Liver (tissue), 9 donors: Measurements from ENCODE around the gene VDR. TPM values are rescaled to one million over a fixed set of nuclear protein-coding genes. Genes with fewer than 3 reads are reported as not detected.

Source experiments
- DNase-seq: peaks from one replicate; pipeline ENCODE4 v3.0.0-alpha.2; 2017; ENCODE audit warnings: low spot score
- H3K27ac ChIP-seq, 2 donors: one replicate each; pipeline ENCODE4 v1.7.0; 2013; ENCODE audit warnings: inconsistent platforms in 2 of 2, low read length in 2 of 2, control low read depth in 1 of 2, low read depth in 1 of 2, mild to moderate bottlenecking in 1 of 2
- H3K27me3 ChIP-seq, 4 donors: one replicate each; pipeline versions ENCODE4 v1.6.1 to v1.7.0; 2013; ENCODE audit warnings: low read length in 3 of 4, inconsistent platforms in 1 of 4, mild to moderate bottlenecking in 1 of 4, moderate library complexity in 1 of 4; ENCODE audit not compliant: control insufficient read depth in 4 of 4, insufficient read depth in 4 of 4
- H3K36me3 ChIP-seq, 4 donors: one replicate each; pipeline versions ENCODE4 v1.6.1 to v1.7.0; 2013; ENCODE audit warnings: low read length in 3 of 4, mild to moderate bottlenecking in 3 of 4, low read depth in 1 of 4, moderate library complexity in 1 of 4; ENCODE audit not compliant: control insufficient read depth in 4 of 4, insufficient read depth in 3 of 4
- H3K4me1 ChIP-seq, 4 donors: one replicate each; pipeline versions ENCODE4 v1.6.1 to v1.7.0; 2013; ENCODE audit warnings: low read length in 3 of 4, mild to moderate bottlenecking in 3 of 4, moderate library complexity in 1 of 4; ENCODE audit not compliant: control insufficient read depth in 4 of 4, insufficient read depth in 4 of 4
- H3K4me3 ChIP-seq, 3 donors: one replicate each; pipeline versions ENCODE4 v1.6.1 to v1.7.0; 2013; ENCODE audit warnings: low read length in 3 of 3, control low read depth in 1 of 3, low read depth in 1 of 3, mild to moderate bottlenecking in 1 of 3
- H3K9ac ChIP-seq, 2 donors: one replicate each; pipeline ENCODE4 v1.7.0; 2013; ENCODE audit warnings: low read length in 2 of 2, mild to moderate bottlenecking in 2 of 2, moderate library complexity in 2 of 2, control low read depth in 1 of 2, low read depth in 1 of 2
- H3K9me3 ChIP-seq, 4 donors: one replicate each; pipeline versions ENCODE4 v1.6.1 to v1.7.0; 2013; ENCODE audit warnings: low read length in 3 of 4; ENCODE audit not compliant: control insufficient read depth in 4 of 4
- CTCF ChIP-seq: fragments of 150-350 bp; IDR thresholded peaks from 2 replicates; pipeline ENCODE4 v1.5.1; 2017; ENCODE audit warnings: improper control_type of control experiment, low read depth, low read length; ENCODE audit not compliant: missing input control
- EGR1 ChIP-seq, 2 donors: IDR thresholded peaks; 2 replicates each; pipeline ENCODE4 v1.6.1; 2016 to 2018; ENCODE audit warnings: antibody characterized with exemption in 2 of 2, low read depth in 2 of 2
- FOXA1 ChIP-seq: IDR thresholded peaks from 2 replicates; pipeline ENCODE4 v1.6.1; 2016; ENCODE audit warnings: antibody characterized with exemption
- FOXA2 ChIP-seq: IDR thresholded peaks from 2 replicates; pipeline ENCODE4 v1.6.1; 2016; ENCODE audit warnings: antibody characterized with exemption
- GABPA ChIP-seq, 2 donors: IDR thresholded peaks in 1 of 2; conservative IDR thresholded peaks in 1 of 2; 2 replicates each; pipeline ENCODE4 v1.6.1; 2016; ENCODE audit warnings: antibody characterized with exemption in 2 of 2, mild to moderate bottlenecking in 1 of 2, moderate library complexity in 1 of 2
- HNF4A ChIP-seq, 2 donors: conservative IDR thresholded peaks; 2 replicates each; pipeline ENCODE4 v1.6.1; 2016; ENCODE audit warnings: antibody characterized with exemption in 2 of 2, mild to moderate bottlenecking in 2 of 2
- HNF4G ChIP-seq: IDR thresholded peaks from 2 replicates; pipeline ENCODE4 v1.6.1; 2016; ENCODE audit warnings: antibody characterized with exemption
- JUND ChIP-seq, 2 donors: IDR thresholded peaks; 2 replicates each; pipeline ENCODE4 v1.6.1; 2016; ENCODE audit warnings: antibody characterized with exemption in 2 of 2
- MAX ChIP-seq: IDR thresholded peaks from 2 replicates; pipeline ENCODE4 v1.6.1; 2016; ENCODE audit warnings: antibody characterized with exemption
- NR2F2 ChIP-seq: IDR thresholded peaks from 2 replicates; pipeline ENCODE4 v1.6.1; 2016; ENCODE audit warnings: antibody characterized with exemption
- RAD21 ChIP-seq, 2 donors: IDR thresholded peaks; 2 replicates each; pipeline ENCODE4 v1.6.1; 2016; ENCODE audit warnings: antibody characterized with exemption in 2 of 2, mild to moderate bottlenecking in 2 of 2
- REST ChIP-seq: IDR thresholded peaks from 2 replicates; pipeline ENCODE4 v1.6.1; 2016; ENCODE audit warnings: antibody characterized with exemption, mild to moderate bottlenecking
- RXRA ChIP-seq, 2 donors: IDR thresholded peaks; 2 replicates each; pipeline ENCODE4 v1.6.1; 2017 to 2018; ENCODE audit warnings: antibody characterized with exemption in 2 of 2, mild to moderate bottlenecking in 1 of 2
- SP1 ChIP-seq: IDR thresholded peaks from 2 replicates; pipeline ENCODE4 v1.6.1; 2018; ENCODE audit warnings: antibody characterized with exemption, mild to moderate bottlenecking
- TAF1 ChIP-seq: conservative IDR thresholded peaks from 2 replicates; pipeline ENCODE4 v1.6.1; 2016; ENCODE audit warnings: antibody characterized with exemption, mild to moderate bottlenecking
- YY1 ChIP-seq: IDR thresholded peaks from 2 replicates; pipeline ENCODE4 v1.6.1; 2016; ENCODE audit warnings: antibody characterized with exemption, mild to moderate bottlenecking
- ZBTB33 ChIP-seq: IDR thresholded peaks from 2 replicates; pipeline ENCODE4 v1.6.1; 2016; ENCODE audit warnings: antibody characterized with exemption
- WGBS: extraction: QIAGEN DNeasy Blood & Tissue Kit; methylation state at CpG from one replicate; pipeline ENCODE4 v1.1.7; 2013; 5-methylcytosine and 5-hydroxymethylcytosine counted together
- polyA plus RNA-seq, 2 donors: library from polyadenylated mRNA; stranded (reverse) in 1 of 2; unstranded in 1 of 2; fragments of 200-250 nt in 1 of 2; fragments of >200 nt in 1 of 2; fragmentation: Nextera tagmentation in 1 of 2; extraction: Ambion mirVana in 1 of 2; gene quantifications; one replicate each; pipeline versions ENCODE4 v1.2.1 to v1.2.3, GENCODE V29; 2013 to 2015
- total RNA-seq, 2 donors: library from RNA; depleted of rRNA; stranded (reverse); fragments of >200 nt; gene quantifications; one replicate each; pipeline ENCODE4 v1.2.3, GENCODE V29; 2014
- TF ChIP-seq, protein P1 (sequence below): IDR thresholded peaks from 2 replicates; pipeline ENCODE4 v1.6.1; 2016; ENCODE audit warnings: antibody characterized with exemption
- donor health status: healthy.
- donor health status: healthy.
- donor health status: healthy.
- donor health status: healthy.
- donor health status: healthy.

VDR gene
- total and polyA plus RNA-seq, 4 donors = 0.25 to 0.47 (median 0.35) TPM

GRCh38 chr12:47920913-47921312, 16.1 kb upstream of the VDR start:
- Histone ChIP-seq H3K27ac (no peak overlapping the region), H3K9ac (no peak overlapping the region), H3K4me3 (no peak overlapping the region), H3K27me3 (no peaks in the 10 kb centered on the region), H3K9me3 (no peaks in the 10 kb centered on the region), H3K4me1 (no peaks in the 10 kb centered on the region), H3K36me3 (no peaks in the 10 kb centered on the region)
- WGBS = 88% methylated on average over 6 of the region's 6 CpGs
- no peak for DNase-seq
- no peak for TF ChIP-seq HNF4G
- no peak for TF ChIP-seq JUND (IDR thresholded peaks at IDR 0.05)
- TF ChIP-seq FOXA1 = no peak
- TF ChIP-seq, protein P1, sequence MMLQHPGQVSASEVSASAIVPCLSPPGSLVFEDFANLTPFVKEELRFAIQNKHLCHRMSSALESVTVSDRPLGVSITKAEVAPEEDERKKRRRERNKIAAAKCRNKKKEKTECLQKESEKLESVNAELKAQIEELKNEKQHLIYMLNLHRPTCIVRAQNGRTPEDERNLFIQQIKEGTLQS = no peak
- no peak for TF ChIP-seq FOXA2
- no peak for TF ChIP-seq EGR1 (IDR thresholded peaks at IDR 0.05; ENCODE audit: low read depth in 2 of 2)
- TF ChIP-seq CTCF = no peak
- TF ChIP-seq GABPA (IDR thresholded peaks at IDR 0.05 in 1 of 2, conservative IDR thresholded peaks at IDR 0.05 in 1 of 2) = no peak
- TF ChIP-seq NR2F2 = no peak
- TF ChIP-seq MAX = no peak
- TF ChIP-seq HNF4A (conservative IDR thresholded peaks at IDR 0.05) = no peak
- TF ChIP-seq REST = no peak
- no peak for TF ChIP-seq TAF1
- TF ChIP-seq RAD21 (IDR thresholded peaks at IDR 0.05) = no peak
- no peak for TF ChIP-seq RXRA (IDR thresholded peaks at IDR 0.05)
- no peak for TF ChIP-seq YY1
- no peak for TF ChIP-seq SP1
- no peak for TF ChIP-seq ZBTB33

- Histone ChIP-seq H3K9me3 (no peaks in the 10 kb centered on the region), H3K9ac (no peak overlapping the region), H3K27ac (no peak overlapping the region), H3K4me3 (no peak overlapping the region), H3K36me3 (no peaks in the 10 kb centered on the region), H3K4me1 (no peaks in the 10 kb centered on the region), H3K27me3 (no peaks in the 10 kb centered on the region)
- 72% methylated on average over 3 of the region's 3 CpGs for WGBS
- no peak for TF ChIP-seq TAF1
- TF ChIP-seq JUND (IDR thresholded peaks at IDR 0.05) = no peak
- no peak for TF ChIP-seq NR2F2
- TF ChIP-seq SP1 = no peak
- TF ChIP-seq REST = no peak
- no peak for TF ChIP-seq FOXA2
- DNase-seq = no peak
Measured at GRCh38 chr12:47913081-47913480, 8.3 kb upstream of the VDR start.
